K562 (cell line): ENCODE data around the gene CUEDC2. TPM values are rescaled to one million over a fixed set of nuclear protein-coding genes. Genes with fewer than 3 reads are reported as not detected.
A peak's percentile ranks its signal among the peaks of the same experiment; 100 is the strongest.

Experiments used
- CHD2 ChIP-seq: IDR thresholded peaks from 2 replicates; pipeline ENCODE4 v1.6.1; 2011; ENCODE audit warnings: low read depth, low read length
- HNRNPK ChIP-seq: fragments of 200-400 bp; formaldehyde crosslinking; IDR thresholded peaks from one replicate; pipeline ENCODE4 v1.6.1; 2018; ENCODE audit warnings: mild to moderate bottlenecking, low read depth, low read length; ENCODE audit not compliant: poor library complexity, severe bottlenecking
- HNRNPLL ChIP-seq: fragments of 200-400 bp; formaldehyde crosslinking; IDR thresholded peaks from 2 replicates; pipeline ENCODE4 v1.6.1; 2017; ENCODE audit warnings: low read length, low read depth, mild to moderate bottlenecking; ENCODE audit not compliant: poor library complexity, severe bottlenecking
- MCM5 ChIP-seq: fragments of 450-650 bp; IDR thresholded peaks from 2 replicates; pipeline ENCODE4 v1.6.1; 2016; ENCODE audit warnings: low read depth
- STAT5B ChIP-seq: fragments of 250-450 bp; sonication (Bioruptor Pico); IDR thresholded peaks from 2 replicates; pipeline ENCODE4 v1.8.0; 2021; ENCODE audit warnings: mild to moderate bottlenecking, inconsistent platforms
- TRIM28 ChIP-seq: fragments of 450-650 bp; IDR thresholded peaks from 2 replicates; pipeline ENCODE4 v1.6.1; 2017
- USF2 ChIP-seq: sonication (generic); formaldehyde crosslinking; IDR thresholded peaks from 2 replicates; pipeline ENCODE4 v1.5.0; 2020; ENCODE audit warnings: missing genetic modification reagents
- YBX1 ChIP-seq: fragments of 450-650 bp; IDR thresholded peaks from 2 replicates; pipeline ENCODE4 v1.7.1; 2016; ENCODE audit warnings: mild to moderate bottlenecking
- ZBTB8A ChIP-seq: fragments of 450-650 bp; IDR thresholded peaks from 2 replicates; pipeline ENCODE4 v1.6.1; 2018; ENCODE audit warnings: mild to moderate bottlenecking, moderate library complexity; ENCODE audit not compliant: partially characterized antibody
- ZC3H4 ChIP-seq: sonication (generic); formaldehyde crosslinking; IDR thresholded peaks from 2 replicates; pipeline ENCODE4 v1.9.0; 2021; ENCODE audit warnings: missing genetic modification reagents, borderline replicate concordance
- ZNF140 ChIP-seq: fragments of 250-450 bp; sonication (Bioruptor Pico); IDR thresholded peaks from 2 replicates; pipeline ENCODE4 v1.8.0; 2021; ENCODE audit warnings: moderate library complexity, mild to moderate bottlenecking, inconsistent platforms
- ZNF277 ChIP-seq: fragments of 250-450 bp; sonication (Bioruptor Pico); IDR thresholded peaks from 2 replicates; pipeline ENCODE4 v1.8.0; 2022; ENCODE audit warnings: inconsistent platforms, mild to moderate bottlenecking, moderate library complexity, borderline replicate concordance
- polyA plus RNA-seq, 8 experiments: library from polyadenylated mRNA; depleted of rRNA in 4 of 8; stranded (reverse) in 5 of 8; unstranded in 3 of 8; fragments of >200 nt; fragmentation: Nextera tagmentation in 2 of 8; fragmentation: Illumina TruSeq in 1 of 8; extraction: Ambion mirVana in 2 of 8; extraction: Trizol in 1 of 8; gene quantifications; 2 replicates each; pipeline versions ENCODE4 v1.2.1 to v1.2.3, GENCODE V29; 2011 to 2014; ENCODE audit warnings: inconsistent platforms in 1 of 8, missing spikeins in 1 of 8
- total RNA-seq, 7 experiments: library from RNA; depleted of rRNA in 6 of 7; stranded (reverse); fragments of >200 nt in 6 of 7; fragmentation: Illumina TruSeq in 2 of 7; extraction: Trizol in 2 of 7; gene quantifications; 2 replicates each; pipeline versions ENCODE4 v1.2.1 to v1.2.3, GENCODE V29; 2011 to 2021; ENCODE audit warnings: low replicate concordance in 1 of 7
- TF ChIP-seq, protein P1 (sequence below): fragments of 450-650 bp; IDR thresholded peaks from 2 replicates; pipeline ENCODE4 v1.6.1; 2016; ENCODE audit warnings: low read depth, mild to moderate bottlenecking, moderate library complexity
- TF ChIP-seq, protein P2 (sequence below): fragments of 250-450 bp; sonication (Bioruptor Pico); IDR thresholded peaks from 2 replicates; pipeline ENCODE4 v1.8.0; 2022; ENCODE audit warnings: moderate library complexity, mild to moderate bottlenecking, inconsistent platforms
- TF ChIP-seq, protein P3 (sequence below): fragments of 250-450 bp; sonication (Bioruptor Pico); IDR thresholded peaks from 2 replicates; pipeline ENCODE4 v1.4.0; 2020; ENCODE audit warnings: mild to moderate bottlenecking
- TF ChIP-seq, protein P4 (sequence below): fragments of 450-650 bp; formaldehyde crosslinking; conservative IDR thresholded peaks from 2 replicates; pipeline ENCODE4 v1.4.0; 2022; ENCODE audit warnings: mild to moderate bottlenecking, missing genetic modification characterization
- TF ChIP-seq, protein P5 (sequence below), 2 experiments: IDR thresholded peaks; 2 replicates each; pipeline ENCODE4 v1.6.1; 2012; ENCODE audit warnings: improper control_type of control experiment in 2 of 2, low read depth in 2 of 2, low read length in 2 of 2, borderline replicate concordance in 1 of 2

CUEDC2 gene
- total and polyA plus RNA-seq, 9 of the 15 experiments (the other 6 are each of a cell fraction or from before 2014, with no cell fraction given), result 8.5 to 48.9 (median 27.4) TPM

DNA sequence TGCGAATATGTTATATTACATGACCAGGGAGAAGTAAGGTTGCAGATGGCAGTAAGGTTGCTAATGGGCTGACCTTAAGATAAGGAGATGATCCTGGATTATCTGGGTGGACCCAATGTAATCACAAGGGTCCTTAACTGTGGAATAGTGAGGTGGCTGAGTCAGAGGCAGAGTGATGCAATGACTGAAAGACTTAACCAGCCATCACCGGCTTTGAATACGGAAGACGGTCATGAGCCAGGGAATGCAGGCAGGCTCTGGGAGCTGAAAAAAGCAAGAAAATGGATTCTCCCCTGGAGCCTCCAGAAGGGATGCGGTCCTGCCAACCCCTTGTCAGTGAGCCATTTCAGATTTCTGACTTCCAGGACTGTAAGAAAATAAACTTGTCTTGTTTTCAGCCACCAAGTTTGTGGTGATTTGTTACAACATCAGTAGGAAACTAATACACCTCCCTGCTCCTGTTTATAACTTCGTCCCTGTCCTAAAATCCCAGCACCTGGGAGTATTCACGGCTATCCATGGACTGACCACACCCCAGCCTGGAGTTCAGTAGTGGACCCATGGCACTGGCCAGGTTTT, 23.6 kb upstream of the CUEDC2 start (continued):
- TF ChIP-seq, protein P1, sequence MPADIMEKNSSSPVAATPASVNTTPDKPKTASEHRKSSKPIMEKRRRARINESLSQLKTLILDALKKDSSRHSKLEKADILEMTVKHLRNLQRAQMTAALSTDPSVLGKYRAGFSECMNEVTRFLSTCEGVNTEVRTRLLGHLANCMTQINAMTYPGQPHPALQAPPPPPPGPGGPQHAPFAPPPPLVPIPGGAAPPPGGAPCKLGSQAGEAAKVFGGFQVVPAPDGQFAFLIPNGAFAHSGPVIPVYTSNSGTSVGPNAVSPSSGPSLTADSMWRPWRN, result no peak
- TF ChIP-seq TRIM28 (no peak), ZC3H4 (CRISPR knock-in tag) (no peak), YBX1 (no peak), HNRNPK (no peak), CHD2 (no peak), ZNF277 (no peak), HNRNPLL (no peak), ZBTB8A (no peak), USF2 (CRISPR knock-in tag) (no peak), ZNF140 (CRISPR knock-in tag) (no peak), MCM5 (no peak), STAT5B (CRISPR knock-in tag) (no peak)
- TF ChIP-seq, protein P2, sequence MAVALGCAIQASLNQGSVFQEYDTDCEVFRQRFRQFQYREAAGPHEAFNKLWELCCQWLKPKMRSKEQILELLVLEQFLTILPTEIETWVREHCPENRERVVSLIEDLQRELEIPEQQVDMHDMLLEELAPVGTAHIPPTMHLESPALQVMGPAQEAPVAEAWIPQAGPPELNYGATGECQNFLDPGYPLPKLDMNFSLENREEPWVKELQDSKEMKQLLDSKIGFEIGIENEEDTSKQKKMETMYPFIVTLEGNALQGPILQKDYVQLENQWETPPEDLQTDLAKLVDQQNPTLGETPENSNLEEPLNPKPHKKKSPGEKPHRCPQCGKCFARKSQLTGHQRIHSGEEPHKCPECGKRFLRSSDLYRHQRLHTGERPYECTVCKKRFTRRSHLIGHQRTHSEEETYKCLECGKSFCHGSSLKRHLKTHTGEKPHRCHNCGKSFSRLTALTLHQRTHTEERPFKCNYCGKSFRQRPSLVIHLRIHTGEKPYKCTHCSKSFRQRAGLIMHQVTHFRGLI (CRISPR knock-in tag), result no peak
- TF ChIP-seq, protein P3, sequence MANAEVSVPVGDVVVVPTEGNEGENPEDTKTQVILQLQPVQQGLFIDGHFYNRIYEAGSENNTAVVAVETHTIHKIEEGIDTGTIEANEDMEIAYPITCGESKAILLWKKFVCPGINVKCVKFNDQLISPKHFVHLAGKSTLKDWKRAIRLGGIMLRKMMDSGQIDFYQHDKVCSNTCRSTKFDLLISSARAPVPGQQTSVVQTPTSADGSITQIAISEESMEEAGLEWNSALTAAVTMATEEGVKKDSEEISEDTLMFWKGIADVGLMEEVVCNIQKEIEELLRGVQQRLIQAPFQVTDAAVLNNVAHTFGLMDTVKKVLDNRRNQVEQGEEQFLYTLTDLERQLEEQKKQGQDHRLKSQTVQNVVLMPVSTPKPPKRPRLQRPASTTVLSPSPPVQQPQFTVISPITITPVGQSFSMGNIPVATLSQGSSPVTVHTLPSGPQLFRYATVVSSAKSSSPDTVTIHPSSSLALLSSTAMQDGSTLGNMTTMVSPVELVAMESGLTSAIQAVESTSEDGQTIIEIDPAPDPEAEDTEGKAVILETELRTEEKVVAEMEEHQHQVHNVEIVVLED, result no peak; the same call in 1 of the 2 replicates
- TF ChIP-seq, protein P4, sequence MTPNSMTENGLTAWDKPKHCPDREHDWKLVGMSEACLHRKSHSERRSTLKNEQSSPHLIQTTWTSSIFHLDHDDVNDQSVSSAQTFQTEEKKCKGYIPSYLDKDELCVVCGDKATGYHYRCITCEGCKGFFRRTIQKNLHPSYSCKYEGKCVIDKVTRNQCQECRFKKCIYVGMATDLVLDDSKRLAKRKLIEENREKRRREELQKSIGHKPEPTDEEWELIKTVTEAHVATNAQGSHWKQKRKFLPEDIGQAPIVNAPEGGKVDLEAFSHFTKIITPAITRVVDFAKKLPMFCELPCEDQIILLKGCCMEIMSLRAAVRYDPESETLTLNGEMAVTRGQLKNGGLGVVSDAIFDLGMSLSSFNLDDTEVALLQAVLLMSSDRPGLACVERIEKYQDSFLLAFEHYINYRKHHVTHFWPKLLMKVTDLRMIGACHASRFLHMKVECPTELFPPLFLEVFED (CRISPR knock-in tag), result 0 out of 2 replicates have a peak, but pooled peaks have one; percentile 29
- TF ChIP-seq, protein P5, sequence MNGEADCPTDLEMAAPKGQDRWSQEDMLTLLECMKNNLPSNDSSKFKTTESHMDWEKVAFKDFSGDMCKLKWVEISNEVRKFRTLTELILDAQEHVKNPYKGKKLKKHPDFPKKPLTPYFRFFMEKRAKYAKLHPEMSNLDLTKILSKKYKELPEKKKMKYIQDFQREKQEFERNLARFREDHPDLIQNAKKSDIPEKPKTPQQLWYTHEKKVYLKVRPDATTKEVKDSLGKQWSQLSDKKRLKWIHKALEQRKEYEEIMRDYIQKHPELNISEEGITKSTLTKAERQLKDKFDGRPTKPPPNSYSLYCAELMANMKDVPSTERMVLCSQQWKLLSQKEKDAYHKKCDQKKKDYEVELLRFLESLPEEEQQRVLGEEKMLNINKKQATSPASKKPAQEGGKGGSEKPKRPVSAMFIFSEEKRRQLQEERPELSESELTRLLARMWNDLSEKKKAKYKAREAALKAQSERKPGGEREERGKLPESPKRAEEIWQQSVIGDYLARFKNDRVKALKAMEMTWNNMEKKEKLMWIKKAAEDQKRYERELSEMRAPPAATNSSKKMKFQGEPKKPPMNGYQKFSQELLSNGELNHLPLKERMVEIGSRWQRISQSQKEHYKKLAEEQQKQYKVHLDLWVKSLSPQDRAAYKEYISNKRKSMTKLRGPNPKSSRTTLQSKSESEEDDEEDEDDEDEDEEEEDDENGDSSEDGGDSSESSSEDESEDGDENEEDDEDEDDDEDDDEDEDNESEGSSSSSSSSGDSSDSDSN (IDR thresholded peaks at IDR 0.05; ENCODE audit: borderline replicate concordance in 1 of 2, low read depth in 2 of 2, low read length in 2 of 2), result no peak
